HepG2 (cell line): ENCODE results near the gene LSM12. TPM values are rescaled to one million over a fixed set of nuclear protein-coding genes. Genes with fewer than 3 reads are reported as not detected.

Source experiments
- AKAP8 ChIP-seq: sonication (generic); formaldehyde crosslinking; IDR thresholded peaks from 2 replicates; pipeline ENCODE4 v1.5.1; 2020; ENCODE audit warnings: mild to moderate bottlenecking, missing genetic modification reagents
- CEBPG ChIP-seq: IDR thresholded peaks from 2 replicates; pipeline ENCODE4 v1.6.1; 2016
- CENPBD1 ChIP-seq: sonication (generic); formaldehyde crosslinking; IDR thresholded peaks from 2 replicates; pipeline ENCODE4 v1.8.0; 2022; ENCODE audit warnings: missing genetic modification reagents, low read depth, mild to moderate bottlenecking, borderline replicate concordance
- CREBL2 ChIP-seq: sonication (generic); formaldehyde crosslinking; IDR thresholded peaks from 2 replicates; pipeline ENCODE4 v1.8.1; 2023; ENCODE audit warnings: missing genetic modification reagents, mild to moderate bottlenecking, borderline replicate concordance
- ELF4 ChIP-seq: sonication (generic); formaldehyde crosslinking; IDR thresholded peaks from 2 replicates; pipeline ENCODE4 v1.5.0; 2020; ENCODE audit warnings: missing genetic modification reagents, mild to moderate bottlenecking, moderate library complexity, borderline replicate concordance
- FOXO1 ChIP-seq: sonication (generic); formaldehyde crosslinking; IDR thresholded peaks from 2 replicates; pipeline ENCODE4 v1.4.0; 2020; ENCODE audit warnings: missing genetic modification reagents
- MIER2 ChIP-seq: IDR thresholded peaks from 2 replicates; pipeline ENCODE4 v1.6.1; 2016; ENCODE audit warnings: missing biosample characterization, missing genetic modification reagents
- NFYC ChIP-seq: IDR thresholded peaks from 2 replicates; pipeline ENCODE4 v1.6.1; 2016; ENCODE audit warnings: missing genetic modification reagents, missing compliant biosample characterization
- POLR2G ChIP-seq: fragments of 200-400 bp; formaldehyde crosslinking; IDR thresholded peaks from 2 replicates; pipeline ENCODE4 v1.6.1; 2018; ENCODE audit warnings: mild to moderate bottlenecking, low read depth, low read length, moderate library complexity
- YY1 ChIP-seq: IDR thresholded peaks from 2 replicates; pipeline ENCODE4 v1.6.1; 2011; ENCODE audit warnings: low read length, low read depth, moderate library complexity, mild to moderate bottlenecking; ENCODE audit not compliant: insufficient read depth, insufficient replicate concordance
- ZBTB26 ChIP-seq: IDR thresholded peaks from 2 replicates; pipeline ENCODE4 v1.6.1; 2016; ENCODE audit warnings: missing compliant biosample characterization, missing genetic modification reagents, borderline replicate concordance
- ZFP91 ChIP-seq: sonication (generic); formaldehyde crosslinking; IDR thresholded peaks from 2 replicates; pipeline ENCODE4 v1.9.0; 2022; ENCODE audit warnings: missing genetic modification reagents, mild to moderate bottlenecking, borderline replicate concordance
- ZNF281 ChIP-seq: sonication (generic); formaldehyde crosslinking; IDR thresholded peaks from 2 replicates; pipeline ENCODE4 v1.4.0; 2020; ENCODE audit warnings: missing genetic modification reagents, borderline replicate concordance
- ZNF564 ChIP-seq: sonication (generic); formaldehyde crosslinking; IDR thresholded peaks from 2 replicates; pipeline ENCODE4 v1.8.1; 2023; ENCODE audit warnings: mild to moderate bottlenecking, missing genetic modification reagents
- ZNF580 ChIP-seq: IDR thresholded peaks from 2 replicates; pipeline ENCODE4 v1.6.1; 2016; ENCODE audit warnings: low read depth, borderline replicate concordance
- ZNF768 ChIP-seq: sonication (generic); formaldehyde crosslinking; IDR thresholded peaks from 2 replicates; pipeline ENCODE4 v1.4.0; 2020; ENCODE audit warnings: missing genetic modification reagents
- ZNF770 ChIP-seq: sonication (generic); formaldehyde crosslinking; IDR thresholded peaks from 2 replicates; pipeline ENCODE4 v1.5.0; 2020; ENCODE audit warnings: mild to moderate bottlenecking, missing genetic modification reagents
- polyA plus RNA-seq, 8 experiments: library from polyadenylated mRNA; depleted of rRNA in 3 of 8; stranded (reverse) in 7 of 8; unstranded in 1 of 8; fragments of >200 nt; fragmentation: Illumina TruSeq in 4 of 8; extraction: Trizol in 4 of 8; gene quantifications; 2 replicates each; pipeline versions ENCODE4 v1.2.1 to v1.2.3, GENCODE V29; 2011 to 2016; ENCODE audit warnings: low read depth in 4 of 8, missing spikeins in 1 of 8, mixed read lengths in 1 of 8; ENCODE audit not compliant: insufficient read depth in 1 of 8
- total RNA-seq, 5 experiments: library from RNA; depleted of rRNA; stranded (reverse); fragments of >200 nt; fragmentation: Illumina TruSeq; extraction: Trizol; gene quantifications; 2 replicates each; pipeline ENCODE4 v1.2.3, GENCODE V29; 2016; ENCODE audit warnings: low read depth in 1 of 5

The LSM12 gene
- total and polyA plus RNA-seq, 2 of the 13 experiments (the other 11 are each of a cell fraction or from before 2014, with no cell fraction given) = 52.8 to 55.7 TPM

GRCh38 chr17:44083250-44083849 lies 16.9 kb upstream of the LSM12 start (continued):
- TF ChIP-seq ZNF768 (CRISPR knock-in tag) (peak; percentile 78), AKAP8 (CRISPR knock-in tag) (no peak), NFYC (CRISPR knock-in tag) (0 out of 2 replicates have a peak, but pooled peaks have one; percentile 22), ZNF564 (CRISPR knock-in tag) (no peak), POLR2G (no peak), ZBTB26 (CRISPR knock-in tag) (no peak), ZNF580 (CRISPR knock-in tag) (peak; percentile 57; the same call in 1 of the 2 replicates), ZFP91 (CRISPR knock-in tag) (peak; percentile 90), CREBL2 (no peak), FOXO1 (CRISPR knock-in tag) (peak; percentile 72), ZNF770 (CRISPR knock-in tag) (no peak), CENPBD1 (CRISPR knock-in tag) (no peak), YY1 (peak; percentile 48), MIER2 (CRISPR knock-in tag) (peak; percentile 41; the same call in 1 of the 2 replicates), CEBPG (CRISPR knock-in tag) (peak; percentile 44), ZNF281 (peak; percentile 54; the same call in 1 of the 2 replicates), ELF4 (CRISPR knock-in tag) (no peak)
